ENCODE data around the gene DPP10.

Gene DPP10

DNA sequence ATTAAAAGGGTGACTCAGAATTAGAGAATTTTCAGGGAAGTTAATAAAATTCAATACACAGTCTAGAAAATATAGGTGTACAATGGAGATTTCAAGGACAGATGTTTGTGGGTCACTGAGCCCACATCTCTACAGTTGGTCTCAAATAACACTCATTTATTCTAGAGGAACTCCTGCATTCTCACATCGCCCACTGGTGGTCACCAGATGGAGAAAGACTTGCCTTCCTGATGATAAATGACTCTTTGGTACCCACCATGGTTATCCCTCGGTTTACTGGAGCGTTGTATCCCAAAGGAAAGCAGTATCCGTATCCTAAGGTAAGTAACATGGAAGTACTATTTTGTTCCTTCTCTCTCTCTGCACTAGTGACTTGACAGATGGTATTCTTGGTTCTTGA is 1297.1 kb downstream of the DPP10 start:
- DNase-seq (ENCODE audit: low spot score) = peak; percentile 6

DNA sequence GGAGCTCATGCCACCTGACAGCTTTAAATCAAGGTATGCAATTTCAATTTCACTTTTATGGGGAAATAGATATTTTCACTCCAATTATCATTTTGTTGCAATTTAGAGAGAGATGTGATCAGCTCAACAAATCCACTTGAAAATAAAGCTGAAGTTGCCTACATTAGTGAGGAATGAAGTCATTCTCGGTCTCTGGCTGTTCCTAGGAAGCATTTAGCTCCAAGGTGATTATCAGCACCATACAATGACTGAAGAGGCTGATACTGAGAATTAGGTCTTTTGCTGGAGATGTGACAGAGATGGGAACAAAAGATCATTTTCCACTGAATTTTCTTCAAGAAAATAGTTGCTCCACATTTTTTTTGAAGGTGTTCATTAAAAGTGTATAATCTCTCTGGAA is 1303.7 kb downstream of the DPP10 start:
- no peak for DNase-seq (ENCODE audit: low spot score)

DNA sequence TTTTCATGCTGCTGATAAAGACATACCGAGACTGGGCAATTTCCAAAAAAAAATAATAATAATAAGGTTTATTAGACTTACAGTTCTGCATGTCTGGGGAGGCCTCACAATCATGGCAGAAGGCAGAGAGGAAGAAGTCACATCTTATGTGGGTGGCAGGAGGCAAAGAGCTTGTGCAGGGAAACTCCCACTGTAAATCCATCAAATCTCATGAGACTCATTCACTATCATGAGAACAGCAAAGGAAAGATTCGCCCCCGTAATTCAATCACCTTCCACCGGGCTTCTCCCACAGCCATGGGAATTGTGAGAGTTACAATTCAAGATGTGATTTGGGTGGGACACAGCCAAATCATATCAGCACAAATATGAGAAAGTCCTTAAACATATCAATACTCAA is 1314.8 kb downstream of the DPP10 start:
- no peak for DNase-seq (ENCODE audit: low spot score)

DNA sequence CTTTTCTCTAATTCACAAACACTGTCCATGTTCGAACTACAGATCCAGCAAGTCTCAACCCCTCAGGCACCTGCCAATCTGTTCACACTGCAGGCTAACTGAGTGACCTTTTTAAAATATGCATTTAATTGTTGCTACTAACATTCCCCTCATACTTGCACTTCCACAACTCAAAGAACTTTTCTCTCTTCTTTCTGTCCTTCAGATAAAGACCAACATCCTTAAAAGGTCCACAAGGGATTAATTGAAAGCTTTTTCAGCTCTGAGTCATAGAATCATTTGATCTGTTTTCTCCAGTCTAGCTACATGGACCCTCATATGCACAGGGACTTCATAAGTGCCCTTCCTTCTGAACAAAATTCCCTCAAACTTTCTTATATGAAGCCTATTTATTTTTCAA is 1321.2 kb downstream of the DPP10 start:
- DNase-seq (ENCODE audit: low spot score) = no peak

DNA sequence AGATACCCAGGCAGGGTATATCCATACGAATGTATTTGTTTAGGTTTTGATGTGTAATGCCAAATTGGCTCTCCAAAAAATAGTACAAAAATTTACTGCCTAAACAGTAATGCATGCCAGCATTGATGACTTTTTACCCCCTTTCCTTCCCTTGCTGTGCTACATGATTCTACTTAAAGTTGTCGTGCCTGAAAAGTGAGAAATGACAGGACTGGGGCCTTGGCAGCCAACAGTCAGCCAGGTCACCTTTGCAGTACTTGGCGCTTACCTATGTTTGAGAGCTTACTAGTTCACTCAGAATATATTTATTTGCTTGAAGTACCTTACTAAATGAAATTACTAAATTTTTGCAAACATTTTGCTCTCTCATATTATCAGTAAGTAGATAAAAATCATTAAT is 1329.1 kb downstream of the DPP10 start:
- no peak for DNase-seq (ENCODE audit: low spot score)

DNA sequence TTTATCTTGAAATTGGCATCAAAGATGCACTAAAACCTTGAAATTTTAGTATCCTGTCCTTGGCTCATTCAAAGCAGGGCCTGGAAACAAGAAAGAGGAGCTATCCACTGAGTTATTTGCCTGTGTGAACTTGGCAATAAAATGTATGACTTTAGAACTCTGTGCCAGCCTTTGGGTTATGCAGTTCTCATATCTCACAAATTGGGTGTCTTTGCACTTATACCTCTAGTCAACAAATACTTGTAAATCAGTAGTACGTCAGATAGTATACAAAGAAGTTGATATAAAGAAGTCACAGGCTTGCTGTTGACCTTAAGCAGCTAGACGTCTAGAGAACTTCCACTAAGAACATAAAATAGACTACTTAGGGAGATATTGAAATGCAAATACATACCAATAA is 1331.9 kb downstream of the DPP10 start:
- DNase-seq (ENCODE audit: low spot score) = no peak

DNA sequence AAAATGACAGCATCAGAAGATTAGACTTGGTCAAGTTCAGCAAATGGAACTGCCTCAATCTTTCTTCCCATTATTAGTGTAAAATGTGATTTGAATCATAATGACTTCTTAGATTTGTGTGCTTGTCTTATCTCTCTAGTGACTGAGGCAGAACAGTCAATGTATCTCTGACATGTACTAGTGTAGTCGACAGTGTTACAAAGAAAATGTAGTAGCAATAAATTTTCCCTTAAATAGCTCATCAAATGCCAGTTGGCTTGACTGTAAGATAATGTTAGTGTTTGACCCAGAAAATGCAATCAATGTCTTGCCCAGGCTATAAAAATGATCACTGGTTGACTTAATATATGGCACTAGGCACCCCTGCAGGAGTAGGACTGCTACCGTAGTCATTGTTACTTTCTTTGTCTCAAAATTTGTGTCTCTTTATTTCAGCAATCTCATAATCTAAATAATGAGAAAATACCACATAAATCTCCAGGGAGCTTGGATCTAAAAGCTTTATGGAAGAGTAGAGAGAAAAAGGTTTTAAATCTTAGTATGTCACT is 1336.7 kb downstream of the DPP10 start:
- DNase-seq (ENCODE audit: low spot score) = no peak

DNA sequence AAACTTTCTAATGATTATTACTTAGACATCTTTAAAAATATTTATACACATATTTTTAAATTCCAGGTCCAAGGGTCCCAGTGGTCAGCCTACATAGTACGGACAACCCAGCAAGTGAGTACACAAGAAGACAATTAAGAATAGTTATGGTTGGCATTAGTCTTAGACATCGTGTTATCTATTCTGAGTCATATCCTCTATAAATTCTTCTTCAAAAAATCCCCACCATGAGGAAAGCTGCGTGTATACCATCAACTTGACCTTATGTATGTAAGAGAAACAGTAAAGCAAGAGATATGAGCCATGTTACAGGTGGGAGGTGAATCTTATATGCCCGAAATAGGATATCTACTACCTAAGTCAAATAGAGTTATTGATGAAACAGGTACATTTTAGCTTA is 1339.8 kb downstream of the DPP10 start:
- DNase-seq (ENCODE audit: low spot score) = no peak

DNA sequence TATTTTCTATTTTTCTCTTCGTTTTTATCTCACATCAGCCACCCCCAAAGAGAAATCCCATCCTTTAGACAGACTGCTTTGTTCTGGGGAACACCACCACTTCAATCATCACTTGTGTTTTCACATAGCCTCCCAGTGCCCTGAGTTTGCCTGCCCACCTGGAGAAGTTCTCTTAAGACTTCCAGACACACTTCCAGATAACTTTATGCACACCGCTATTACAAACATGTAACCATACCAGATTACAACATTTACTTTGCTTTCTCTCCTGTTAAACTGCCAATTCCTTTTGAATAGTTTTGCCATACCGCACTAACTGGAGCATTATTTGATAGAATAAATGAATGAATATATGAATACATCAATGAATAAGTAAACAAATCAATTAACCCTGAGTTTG is 1353.6 kb downstream of the DPP10 start:
- no peak for DNase-seq (ENCODE audit: low spot score)

DNA sequence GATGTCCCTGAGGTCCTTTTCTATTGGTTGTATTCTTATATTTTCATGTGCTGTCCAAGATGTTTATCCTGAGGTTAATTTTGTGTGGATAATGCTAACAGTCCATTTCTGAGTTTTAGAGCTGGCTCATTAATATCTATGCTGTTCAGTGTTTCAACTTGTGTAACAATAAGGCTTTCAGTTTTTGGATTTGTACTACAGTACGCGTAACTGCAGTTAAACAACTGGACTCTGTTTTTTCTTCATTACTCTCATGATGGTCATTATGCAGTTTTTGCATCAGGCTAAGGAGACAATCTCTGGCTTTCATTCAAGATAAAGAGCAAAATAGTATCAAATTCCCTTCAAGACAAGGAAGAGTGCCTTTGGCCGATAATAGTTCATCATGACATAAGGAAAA is 1364.8 kb downstream of the DPP10 start:
- DNase-seq (ENCODE audit: low spot score) = no peak

DNA sequence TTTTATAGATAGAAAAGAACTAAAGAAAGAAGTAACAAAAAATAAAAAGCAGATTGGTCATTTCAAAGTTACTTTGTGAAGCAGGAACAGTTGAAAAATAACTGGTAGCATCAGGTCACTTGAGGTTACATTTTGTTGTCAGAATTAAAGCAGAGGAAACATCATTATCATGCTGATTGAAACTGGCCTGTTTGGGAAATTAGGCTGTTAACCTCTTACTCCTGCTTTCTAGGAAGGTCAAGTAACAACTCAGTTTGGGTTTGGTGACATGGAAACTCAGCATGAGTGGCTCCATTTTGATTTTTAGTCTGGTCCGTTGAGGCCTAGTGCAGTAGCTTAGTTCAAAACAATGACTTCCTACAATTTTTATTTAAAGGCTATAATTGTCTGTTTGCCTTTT is 1383.5 kb downstream of the DPP10 start:
- no peak for DNase-seq (ENCODE audit: low spot score)

DNA sequence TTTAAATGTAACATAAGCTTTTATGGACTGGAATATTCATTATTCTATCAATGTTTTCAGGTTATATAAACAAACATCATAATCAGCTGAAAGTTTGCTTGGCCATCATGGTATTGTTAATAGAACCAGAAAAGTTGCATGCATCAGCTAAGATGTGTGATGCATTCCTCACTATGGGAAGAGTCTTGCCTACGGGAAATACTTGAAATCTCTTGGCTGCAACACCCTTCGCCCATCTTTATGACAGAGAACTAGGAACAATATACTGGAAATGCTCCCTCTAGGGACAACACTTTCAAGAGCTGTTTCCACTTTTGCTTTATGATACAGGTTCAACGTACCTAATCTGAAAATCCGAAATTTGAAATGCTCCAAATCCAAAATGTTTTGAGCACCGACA is 1390.8 kb downstream of the DPP10 start:
- no peak for DNase-seq (ENCODE audit: low spot score)

DNA sequence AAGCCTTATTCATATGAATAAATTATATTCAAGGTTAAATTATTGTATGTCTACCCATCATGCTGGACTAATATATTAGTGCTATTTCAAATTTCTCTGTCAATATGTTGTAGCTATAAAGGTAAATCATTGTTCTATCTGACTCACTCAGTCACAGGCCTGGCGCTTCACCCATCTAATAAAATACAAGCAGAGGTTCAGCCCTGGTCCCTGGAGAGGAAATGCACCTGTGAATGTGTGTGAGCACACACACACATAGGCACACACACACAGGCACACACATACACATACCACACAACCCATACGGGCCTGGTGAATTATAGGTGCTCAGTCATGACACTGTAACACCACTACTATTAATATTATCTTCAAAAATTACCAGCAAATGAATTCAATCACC is 1396.1 kb downstream of the DPP10 start:
- no peak for DNase-seq (ENCODE audit: low spot score)

DNA sequence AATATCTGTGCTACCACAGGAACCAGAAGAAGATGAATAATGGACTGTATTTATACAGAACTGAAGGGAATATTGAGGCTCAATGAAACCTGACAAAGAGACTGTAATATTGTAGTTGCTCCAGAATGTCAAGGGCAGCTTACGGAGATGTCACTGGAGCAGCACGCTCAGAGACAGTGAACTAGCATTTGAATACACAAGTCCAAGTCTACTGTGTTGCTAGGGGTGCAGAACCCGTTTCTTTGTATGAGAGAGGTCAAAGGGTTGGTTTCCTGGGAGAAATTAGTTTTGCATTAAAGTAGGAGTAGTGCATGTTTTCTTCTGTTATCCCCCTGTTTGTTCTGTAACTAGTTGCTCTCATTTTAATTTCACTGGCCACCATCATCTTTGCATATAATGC is 1399.9 kb downstream of the DPP10 start:
- no peak for DNase-seq (ENCODE audit: low spot score)

DNA sequence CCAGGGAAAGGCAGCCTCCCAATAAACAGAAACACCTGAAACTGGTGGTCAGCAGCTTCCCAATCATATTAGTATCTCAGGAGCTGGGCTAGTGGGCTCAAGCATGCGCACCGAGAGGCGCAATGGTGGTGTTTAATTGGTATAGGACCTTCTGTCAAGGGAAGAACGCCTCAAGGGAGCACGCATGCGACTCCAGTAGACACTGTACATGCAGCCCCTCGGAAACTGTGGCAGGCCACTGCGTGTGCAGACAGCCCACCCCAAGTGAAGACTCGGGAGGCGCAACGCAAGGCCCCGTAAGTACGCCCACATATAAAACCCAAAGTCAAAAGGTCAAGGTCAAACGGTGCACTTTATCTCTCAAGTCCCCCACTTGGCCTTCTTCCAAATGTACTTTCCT is 1405.8 kb downstream of the DPP10 start:
- DNase-seq (ENCODE audit: low spot score) = no peak

DNA sequence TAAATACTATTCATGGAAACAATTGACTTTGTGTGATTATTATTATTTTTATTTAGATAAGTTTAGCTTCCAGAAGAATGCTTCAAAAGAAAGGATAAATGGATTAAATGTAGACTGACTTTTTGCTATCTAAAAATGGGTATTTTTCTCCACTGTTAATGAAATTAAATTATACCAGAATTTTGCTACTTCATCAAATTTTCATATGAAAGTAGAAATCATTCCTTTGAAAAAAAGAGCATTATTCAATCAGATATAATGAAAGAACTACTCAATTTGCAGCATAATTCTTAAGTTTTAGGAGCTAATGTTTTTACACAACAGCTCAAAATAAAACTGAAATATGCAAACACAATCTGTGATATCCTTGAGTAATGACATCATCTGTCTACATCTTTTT is 1424.6 kb downstream of the DPP10 start:
- no peak for DNase-seq (ENCODE audit: low spot score)

DNA sequence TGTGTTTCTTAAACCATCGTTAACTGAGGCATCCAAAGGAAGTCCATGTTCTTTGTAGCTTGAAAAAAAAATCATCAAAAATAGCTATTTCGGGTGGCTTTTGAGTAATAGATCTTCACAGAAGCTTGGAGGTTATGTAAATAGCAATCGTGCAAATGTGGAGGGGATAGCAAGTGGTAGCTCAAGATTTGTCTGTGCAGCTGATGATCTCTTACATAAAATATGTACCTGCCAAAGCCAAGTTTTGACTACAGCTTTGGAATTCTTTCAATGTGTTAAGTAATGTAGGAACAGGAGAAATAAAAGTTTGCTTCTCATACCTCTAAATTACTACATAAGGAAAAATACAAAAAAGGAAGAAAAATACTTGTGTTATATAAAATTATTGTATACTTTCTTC is 1432.0 kb downstream of the DPP10 start:
- DNase-seq (ENCODE audit: low spot score) = no peak

DNA sequence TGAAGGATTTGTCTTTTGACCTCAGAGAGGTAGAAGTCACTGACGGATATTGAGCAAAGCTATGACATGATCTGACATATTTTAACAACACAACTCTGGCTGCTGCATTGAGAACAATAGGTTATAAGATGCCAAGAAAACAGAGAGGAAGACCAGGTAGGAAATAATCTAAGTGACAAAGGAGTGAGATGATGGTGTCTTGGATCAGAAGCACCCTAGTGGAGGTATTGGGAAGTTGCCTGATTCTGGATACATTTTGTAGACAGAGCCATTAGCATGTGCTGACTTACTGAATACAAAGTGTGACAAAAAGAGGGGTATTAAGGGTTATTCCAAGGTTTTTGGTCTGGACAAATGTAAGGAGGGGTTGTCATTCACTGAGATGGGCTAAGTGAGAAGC is 1438.1 kb downstream of the DPP10 start:
- DNase-seq (ENCODE audit: low spot score) = peak; percentile 17

DNA sequence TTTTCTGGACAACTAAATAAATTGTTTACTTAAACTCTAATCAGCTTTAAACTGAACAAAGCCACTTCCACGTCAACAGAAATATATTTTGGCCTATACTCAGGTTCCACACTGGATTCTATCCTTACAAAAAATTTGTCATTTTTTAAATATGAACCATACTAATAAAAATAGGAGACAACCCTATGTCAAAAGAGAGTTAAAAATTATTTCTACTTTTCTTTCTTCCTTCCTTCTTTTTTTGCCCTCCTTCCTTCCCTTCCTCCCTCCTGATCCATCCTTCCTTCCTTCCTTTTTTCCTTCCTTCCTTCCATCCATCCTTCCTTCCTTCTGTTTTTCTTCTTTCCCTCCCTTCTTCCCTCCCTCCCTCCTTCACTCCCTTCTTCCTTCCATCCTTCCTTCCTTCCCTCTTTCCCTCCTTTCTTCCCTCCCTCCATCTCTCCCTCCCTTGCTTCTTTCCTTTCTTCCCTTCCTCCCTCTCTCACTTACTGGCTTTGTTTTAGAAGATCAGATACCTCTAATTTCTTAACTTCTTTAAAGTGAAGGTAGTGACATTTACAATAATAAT is 1444.9 kb downstream of the DPP10 start:
- no peak for DNase-seq (ENCODE audit: low spot score)

Data from NAMALWA (cell line).